ENCODE results near the gene BRD4.

Gene BRD4

DNA sequence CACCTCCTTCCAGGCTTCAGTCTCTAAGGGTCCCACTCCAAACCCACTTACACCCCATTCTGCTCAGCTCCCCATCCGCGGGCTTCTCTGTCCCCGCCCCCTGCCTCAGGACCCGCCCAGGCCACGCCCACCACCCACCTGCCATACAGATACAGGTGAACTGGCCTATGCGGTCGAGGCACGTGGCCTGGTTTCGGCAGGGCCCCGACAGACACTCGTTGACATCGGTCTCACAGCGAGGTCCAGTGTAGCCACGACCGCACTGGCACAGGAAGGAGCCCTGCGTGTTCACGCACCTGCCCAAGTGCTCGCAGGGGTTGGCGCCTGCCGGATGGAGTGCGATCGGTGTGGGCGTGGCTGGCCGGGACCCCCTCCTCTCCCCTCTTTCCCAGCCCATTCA is 143.5 kb downstream of the BRD4 start:
- no peak for DNase-seq

DNA sequence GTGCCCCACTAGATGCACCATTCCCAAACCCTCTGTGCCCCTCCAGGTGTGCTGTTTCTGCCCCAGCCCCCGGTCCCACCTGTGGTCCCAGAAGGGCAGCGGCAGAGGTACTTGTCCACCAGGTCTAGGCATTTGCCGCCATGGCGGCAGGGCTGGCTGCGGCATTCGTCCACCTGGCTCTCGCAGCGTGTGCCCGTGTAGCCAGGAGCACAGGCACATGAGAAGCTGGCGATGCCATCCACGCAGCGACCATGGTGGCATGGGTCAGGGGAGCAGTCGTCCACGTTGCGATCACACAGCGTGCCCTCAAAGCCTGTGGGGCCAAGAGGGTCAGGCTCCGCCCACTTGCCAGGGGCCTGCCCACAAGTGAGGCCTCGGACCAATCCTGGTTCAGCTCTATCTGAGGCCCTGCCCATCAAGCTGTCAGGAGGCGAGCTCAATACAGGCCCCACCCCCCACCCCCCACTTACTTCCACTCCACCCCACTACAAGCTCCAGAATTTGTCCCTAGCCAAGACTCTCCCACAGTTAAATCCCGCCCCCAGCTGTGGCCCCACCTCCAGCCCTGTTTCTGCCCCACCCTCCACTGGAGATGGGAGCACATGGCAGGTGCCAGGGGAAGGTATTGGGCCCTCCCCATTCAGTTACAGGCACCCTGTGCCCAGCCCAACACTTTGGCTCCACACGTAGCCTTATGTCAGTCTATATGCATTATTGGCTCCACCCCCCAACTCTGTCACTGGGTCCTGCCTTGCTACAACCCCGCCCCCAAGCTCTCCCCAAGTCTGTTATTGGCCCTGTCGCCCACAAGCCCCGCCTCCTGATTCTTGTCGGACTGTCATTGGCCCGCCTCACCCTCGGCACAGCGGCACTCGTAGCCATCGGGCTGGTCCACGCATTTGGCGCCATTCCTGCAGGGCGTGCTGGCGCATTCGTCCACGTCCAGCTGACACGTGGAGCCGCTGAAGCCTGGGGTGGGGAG is 145.0 kb downstream of the BRD4 start:
- no peak for DNase-seq
